Measurements from ENCODE around the gene NTHL1. TPM values are rescaled to one million over a fixed set of nuclear protein-coding genes. Genes with fewer than 3 reads are reported as not detected.

The NTHL1 gene
- total and polyA plus RNA-seq, 2 of the 8 experiments (the other 6 are each of a cell fraction or from before 2014, with no cell fraction given): 70.9 to 150 TPM

- Histone ChIP-seq H3K23ac (ENCODE audit: insufficient read length) (no peak overlapping the region), H3K79me1 (ENCODE audit: low read depth, low read length) (no peaks in the 10 kb centered on the region), H4K20me1 (replicated peaks in 1 of 2; ENCODE audit: control insufficient read depth in 1 of 2, insufficient read depth in 2 of 2, low read length in 2 of 2) (peaks cover 5 to 14% of the 10 kb centered on the region in 2 experiments), H3K4me3 (ENCODE audit: extremely low read depth in 1 of 4, insufficient read depth in 2 of 4, low read depth in 3 of 4, low read length in 4 of 4) (no peak overlapping the region), H2BK5ac (ENCODE audit: low read depth, low read length) (no peak overlapping the region), H3K36me3 (ENCODE audit: control insufficient read depth in 2 of 4, insufficient read depth in 4 of 4, low read length in 3 of 4) (peaks cover 0 to 10% (median 2%) of the 10 kb centered on the region in 4 experiments; a peak in 4 of 8 replicates), H3K4me2 (ENCODE audit: insufficient read depth in 1 of 2, low read depth in 2 of 2, low read length in 2 of 2) (no peak overlapping the region), H2BK15ac (ENCODE audit: low read length) (no peak overlapping the region), H3K14ac (ENCODE audit: insufficient read length) (no peak overlapping the region), H3K9me3 (ENCODE audit: insufficient read depth in 2 of 2, low read depth in 1 of 2, low read length in 1 of 2) (no peaks in the 10 kb centered on the region), H3K27me3 (replicated peaks in 1 of 4; ENCODE audit: control insufficient read depth in 3 of 4, extremely low read depth in 1 of 4, insufficient read depth in 3 of 4, low read length in 3 of 4) (no peaks in the 10 kb centered on the region), H3K56ac (replicated peaks; ENCODE audit: insufficient read length, low read depth, low read length) (no peak overlapping the region), H3K27ac (ENCODE audit: low read depth, low read length) (no peak overlapping the region), H4K5ac (ENCODE audit: insufficient read length, low read depth, low read length) (no peak overlapping the region), H2BK120ac (replicated peaks; ENCODE audit: low read depth, low read length) (no peak overlapping the region), H4K91ac (replicated peaks; ENCODE audit: insufficient read length, low read length) (no peak overlapping the region), H2BK20ac (ENCODE audit: low read length) (no peak overlapping the region), H3K4me1 (replicated peaks in 1 of 4; ENCODE audit: control insufficient read depth in 3 of 4, insufficient read depth in 4 of 4, low read length in 3 of 4) (peaks cover 0 to 7% (median 4%) of the 10 kb centered on the region in 4 experiments; a peak in 4 of 7 replicates), H2AK5ac (ENCODE audit: low read depth, low read length) (no peak overlapping the region), H2BK12ac (ENCODE audit: low read depth, low read length) (no peak overlapping the region), H3K4ac (replicated peaks; ENCODE audit: insufficient read length, low read depth, low read length) (no peak overlapping the region), H3K9ac (replicated peaks in 1 of 4; ENCODE audit: extremely low read depth in 1 of 4, low read depth in 3 of 4, low read length in 3 of 4) (no peak overlapping the region), H3K23me2 (ENCODE audit: low read depth, low read length) (peaks cover 4% of the 10 kb centered on the region; the same call in 1 of the 2 replicates), H2AFZ (ENCODE audit: low read length) (no peak overlapping the region), H3K79me2 (ENCODE audit: control insufficient read depth in 1 of 2, insufficient read depth in 2 of 2, low read length in 2 of 2) (no peaks in the 10 kb centered on the region), H3K18ac (ENCODE audit: extremely low read depth, low read length) (no peak overlapping the region), H4K8ac (ENCODE audit: extremely low read depth, insufficient read depth, low read length) (no peak overlapping the region)
- DNase-seq (ENCODE audit: low read depth in 1 of 2, low spot score in 2 of 2) (no peak), FAIRE-seq (no peak)
- CTCF ChIA-PET (ENCODE audit: partially characterized antibody): interaction anchor here (1.1 to 1.6 kb wide), 2 partner anchors 44 to 73 kb away, joined by 3 to 5 read pairs; no protein-coding TSS in a partner anchor
- TF ChIP-seq CHD1 (IDR thresholded peaks at IDR 0.05; ENCODE audit: low read depth, low read length) (no peak), CEBPB (IDR thresholded peaks at IDR 0.05; ENCODE audit: low read depth, low read length) (no peak), RFX5 (IDR thresholded peaks at IDR 0.05; ENCODE audit: borderline replicate concordance, low read depth, low read length) (no peak)
- 95% methylated on average over 23 of the region's 23 CpGs; no CpG with 5 or more reads in 1 of the 2 experiments for WGBS, 2 experiments (ENCODE audit: extremely low coverage in 1 of 2, insufficient coverage in 1 of 2, insufficient read length in 1 of 2, insufficient replicate concordance in 2 of 2, low coverage in 1 of 2, low lambda C conversion rate in 2 of 2, missing lambda C conversion rate in 1 of 2)
- POLR2A ChIA-PET (ENCODE audit: partially characterized antibody): no interaction called here
These were observed 48.4 kb upstream of the NTHL1 start for GRCh38 chr16:2095918-2096582.

All from H1 (cell line).